HG02588 (cell line): Measurements from ENCODE around the gene SPECC1.
"Not testable (repeated sequence)": the region's sequence is repeated elsewhere in the genome, so short reads cannot be mapped to it uniquely, and the experiment has no call there.

Experiments
- ATAC-seq: cut with Tn5 transposase; IDR thresholded peaks from one replicate; pipeline ENCODE4 v1.9.1; 2021; ENCODE audit warnings: mild to moderate bottlenecking, moderate library complexity; ENCODE audit not compliant: unreplicated experiment

Gene SPECC1

GRCh38 chr17:20009052-20009301 lies 182 bp upstream of the SPECC1 start:
- ATAC-seq = no peak

DNA sequence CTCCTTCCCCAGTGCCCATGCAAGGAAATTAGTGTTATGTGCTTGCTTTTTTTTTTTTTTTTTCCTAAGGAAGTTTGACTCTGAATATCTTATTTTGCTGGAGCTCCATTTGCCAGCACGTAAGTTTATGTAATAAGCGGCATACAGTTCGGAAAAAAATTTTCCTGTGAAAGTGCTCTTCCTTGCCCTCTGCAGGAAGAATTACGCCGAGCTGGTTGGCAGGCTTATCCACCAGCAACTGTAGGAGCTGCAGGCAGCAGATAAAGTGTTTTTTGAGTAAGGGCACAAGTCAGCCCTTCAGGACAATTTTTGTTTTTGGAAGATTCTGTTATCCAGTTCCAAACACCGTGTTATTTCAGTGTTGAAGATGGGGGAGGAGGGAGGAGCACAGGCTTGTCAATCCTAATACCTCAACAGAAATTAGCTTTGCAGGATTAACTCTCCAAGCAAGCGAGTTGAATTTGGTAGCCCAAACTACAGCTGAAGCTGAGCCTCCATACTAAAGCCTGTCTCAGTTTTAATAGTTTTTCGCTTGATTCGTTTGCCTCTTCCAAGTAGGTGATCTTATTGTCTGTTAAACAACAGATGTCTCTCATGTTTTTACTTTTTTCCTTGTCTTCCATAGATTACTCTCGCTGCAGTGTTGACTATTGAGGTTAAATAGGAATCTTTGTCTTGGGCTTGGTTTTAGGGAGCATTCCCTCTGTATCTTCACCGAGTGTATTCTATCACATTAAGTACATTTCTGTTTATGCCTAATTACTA lies 1.1 kb downstream of the SPECC1 start:
- no peak for ATAC-seq

DNA sequence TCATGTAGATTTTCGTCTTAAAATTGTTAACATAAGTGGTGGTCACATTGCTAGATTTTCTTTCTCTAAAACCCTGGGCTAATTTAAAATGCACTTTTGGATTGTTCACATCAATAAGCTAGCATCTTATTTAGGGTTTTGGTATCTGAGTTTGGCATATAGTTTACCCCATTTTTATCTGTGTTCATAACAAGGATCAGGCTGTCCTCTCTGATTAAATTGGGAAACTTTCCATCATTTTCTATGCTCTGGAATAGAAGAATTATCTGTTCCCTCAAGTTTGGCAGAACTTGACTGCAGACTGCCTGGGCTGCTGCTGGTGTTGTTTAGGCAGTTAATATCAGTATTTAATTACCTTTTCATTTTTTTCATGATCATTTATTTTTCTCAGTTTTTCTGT lies 1.8 kb downstream of the SPECC1 start:
- ATAC-seq = no peak

DNA sequence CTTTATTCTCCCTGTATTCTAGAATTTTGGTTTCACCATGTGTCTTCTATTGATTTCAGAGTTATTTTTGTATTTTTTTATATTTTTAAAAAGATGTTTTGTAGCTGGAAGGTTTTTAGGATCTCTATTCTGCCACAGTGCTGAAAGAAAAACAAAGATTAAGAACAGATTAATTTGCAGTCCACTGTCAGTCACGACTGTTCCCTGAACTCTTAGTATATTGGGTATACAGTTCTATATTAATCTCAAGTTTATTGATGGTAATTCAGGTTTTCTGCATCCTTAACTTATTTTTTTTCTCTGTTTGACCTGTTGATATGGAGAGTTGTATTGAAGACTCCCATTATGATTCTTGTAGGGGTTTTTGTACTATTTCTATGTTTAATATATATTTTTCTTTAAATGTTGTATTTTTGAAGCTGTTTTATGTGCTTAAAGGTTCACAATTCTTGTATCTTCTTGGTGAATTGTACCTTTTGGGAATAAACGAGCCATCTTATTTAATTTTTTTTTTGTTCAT lies 2.9 kb downstream of the SPECC1 start:
- ATAC-seq = no peak

DNA sequence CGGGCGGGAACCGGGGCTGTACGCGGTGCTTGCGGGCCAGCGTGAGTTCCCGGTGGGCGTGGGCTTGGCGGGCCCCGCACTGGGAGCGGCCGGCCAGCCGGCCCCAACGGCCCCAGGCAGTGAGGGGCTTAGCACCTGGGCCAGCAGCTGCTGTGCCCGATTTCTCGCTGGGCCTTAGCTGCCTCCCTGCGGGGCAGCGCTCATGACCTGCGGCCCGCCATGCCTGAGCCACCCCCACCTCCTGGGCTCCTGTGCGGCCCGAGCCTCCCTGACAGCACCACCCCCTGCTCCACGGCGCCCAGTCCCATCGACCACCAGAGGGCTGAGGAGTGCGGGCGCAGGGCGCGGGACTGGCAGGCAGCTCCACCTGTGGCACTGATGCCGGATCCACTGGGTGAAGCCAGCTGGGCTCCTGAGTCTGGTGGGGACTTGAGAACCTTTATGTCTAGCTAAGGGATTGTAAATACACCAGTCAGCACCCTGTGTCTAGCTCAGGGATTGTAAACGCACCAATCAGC lies 7.4 kb downstream of the SPECC1 start:
- not testable (repeated sequence) for ATAC-seq

- no peak for ATAC-seq
These were observed 13.5 kb downstream of the SPECC1 start for GRCh38 chr17:20022701-20023100.

DNA sequence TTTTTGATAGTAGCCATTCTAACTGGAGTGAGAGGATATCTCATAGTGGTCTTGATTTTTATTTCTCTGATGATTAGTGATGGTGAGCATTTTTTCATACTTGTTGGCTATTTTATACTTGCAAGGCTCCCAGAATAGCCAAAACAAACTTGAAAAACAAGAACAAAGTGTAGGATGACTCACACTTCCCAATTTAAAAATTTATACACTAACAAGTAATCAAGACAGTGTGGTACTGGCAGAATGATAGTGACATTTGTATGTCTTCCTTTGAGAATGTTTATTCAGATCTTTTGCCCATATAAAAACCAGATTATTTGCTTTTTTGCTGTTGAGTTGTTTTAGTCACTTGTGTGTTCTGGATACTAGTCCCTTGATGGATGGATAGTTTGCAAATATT lies 17.8 kb downstream of the SPECC1 start:
- ATAC-seq = no peak

DNA sequence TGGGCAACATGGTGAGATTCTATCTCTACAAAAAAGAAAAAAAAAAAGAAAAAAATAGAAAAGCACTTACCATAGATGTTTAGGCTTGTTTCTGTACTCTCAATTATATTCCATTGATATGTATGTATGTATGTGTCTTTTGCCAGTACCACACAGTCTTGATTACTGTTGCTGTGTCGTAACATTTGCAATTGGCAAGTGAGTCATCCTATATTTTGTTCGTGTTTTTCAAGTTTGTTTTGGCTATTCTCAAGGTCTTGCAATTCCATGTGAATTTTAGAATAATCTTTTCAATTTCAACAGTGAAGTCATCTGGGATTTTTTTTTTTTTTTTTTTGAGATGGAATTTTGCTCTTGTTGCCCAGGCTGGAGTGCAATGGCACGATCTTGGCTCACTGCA lies 19.3 kb downstream of the SPECC1 start:
- no peak for ATAC-seq

DNA sequence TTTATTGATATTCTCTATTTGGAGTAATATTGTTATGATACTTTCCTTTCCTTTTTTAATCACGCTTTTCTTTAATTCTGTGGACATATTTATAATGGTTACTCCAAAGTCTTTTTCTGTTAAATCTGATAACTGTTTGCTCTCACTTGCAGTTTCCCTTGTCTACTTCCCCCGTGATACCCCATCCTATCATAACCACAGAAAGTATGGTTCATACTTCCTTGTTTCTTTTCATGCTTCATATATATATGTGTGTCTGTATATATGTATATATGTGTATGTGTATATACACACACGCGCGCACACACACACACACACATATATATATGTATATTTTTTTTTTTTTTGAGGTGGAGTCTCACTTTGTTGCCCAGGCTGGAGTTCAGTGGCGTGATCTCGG lies 23.5 kb downstream of the SPECC1 start:
- ATAC-seq = no peak

DNA sequence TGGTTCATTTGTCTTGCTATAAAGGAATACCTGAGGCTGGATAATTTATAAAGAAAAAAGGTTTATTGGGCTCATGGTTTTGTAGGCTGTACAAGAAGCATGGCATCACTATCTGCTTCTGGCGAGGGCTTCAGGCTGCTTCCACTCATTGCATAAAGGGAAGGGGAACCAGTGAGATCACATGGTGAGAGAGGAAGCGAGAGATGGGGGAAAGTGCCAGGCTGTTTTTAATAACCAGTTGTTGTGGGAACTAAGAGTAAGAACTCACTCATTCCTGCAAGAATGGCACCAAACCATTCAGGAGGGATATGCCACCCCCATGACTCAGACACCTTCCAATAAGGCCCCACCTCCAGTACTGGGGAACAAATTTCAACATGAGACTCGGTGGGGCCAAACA lies 24.3 kb downstream of the SPECC1 start:
- ATAC-seq = no peak

DNA sequence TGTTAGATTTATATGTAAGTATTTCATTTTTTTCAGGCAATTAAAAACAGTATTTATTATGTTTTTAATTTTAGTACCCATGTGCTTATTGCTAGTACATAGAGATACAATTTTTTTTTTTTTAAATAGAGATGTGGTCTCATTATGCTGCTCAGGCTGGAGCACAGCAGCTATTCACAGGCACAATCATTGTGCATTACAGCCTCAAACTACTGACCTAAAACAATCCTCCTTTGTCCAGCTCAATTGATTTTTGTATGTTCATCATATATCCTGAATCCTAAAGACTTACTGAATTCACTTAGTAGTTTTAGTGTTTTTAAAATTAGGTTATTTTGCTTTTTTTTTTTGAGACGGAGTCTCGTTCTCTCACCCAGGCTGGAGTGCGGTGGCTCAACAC lies 26.3 kb downstream of the SPECC1 start:
- ATAC-seq = no peak

DNA sequence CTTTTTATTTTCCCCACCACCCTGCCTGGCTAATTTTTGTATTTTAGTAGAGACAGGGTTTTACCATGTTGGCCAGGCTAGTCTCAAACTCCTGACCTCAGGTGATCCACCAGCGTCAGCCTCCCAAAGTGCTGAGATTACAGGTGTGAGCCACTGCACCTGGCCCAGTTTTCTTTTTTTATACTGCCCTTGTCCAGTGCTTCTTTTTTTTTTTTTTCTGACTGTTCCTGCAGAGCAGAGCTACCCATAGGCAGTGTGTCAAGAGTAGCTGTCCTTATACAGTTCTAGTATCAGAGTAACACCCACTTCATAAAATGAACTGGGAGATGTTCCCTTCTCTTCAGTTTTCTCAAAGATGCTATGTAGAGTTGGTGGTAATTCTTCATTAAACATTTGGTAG lies 28.1 kb downstream of the SPECC1 start:
- not testable (repeated sequence) for ATAC-seq

GRCh38 chr17:20039037-20039436 lies 29.9 kb downstream of the SPECC1 start:
- no peak for ATAC-seq

- no peak for ATAC-seq
These were observed 31.1 kb downstream of the SPECC1 start for GRCh38 chr17:20040216-20040615.

DNA sequence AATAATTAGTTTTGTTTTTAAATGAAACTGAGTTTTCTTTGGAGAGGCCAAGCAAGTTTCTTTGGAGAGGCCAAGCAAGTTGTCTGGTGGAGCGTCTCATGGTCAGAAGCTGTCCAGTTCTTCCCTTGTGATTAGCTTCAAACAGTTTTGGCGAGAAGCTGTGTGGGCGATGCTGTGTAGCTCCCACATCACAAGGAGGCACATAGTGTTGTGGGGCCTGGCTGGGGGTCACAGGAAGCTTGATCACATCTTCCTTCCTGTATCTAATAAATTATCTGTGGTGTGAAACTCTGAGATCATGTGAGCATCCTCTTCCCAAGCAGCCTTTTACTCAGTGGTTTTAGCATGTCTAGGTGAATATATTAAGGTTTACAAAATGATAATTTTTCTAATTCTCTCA lies 33.9 kb downstream of the SPECC1 start:
- no peak for ATAC-seq

DNA sequence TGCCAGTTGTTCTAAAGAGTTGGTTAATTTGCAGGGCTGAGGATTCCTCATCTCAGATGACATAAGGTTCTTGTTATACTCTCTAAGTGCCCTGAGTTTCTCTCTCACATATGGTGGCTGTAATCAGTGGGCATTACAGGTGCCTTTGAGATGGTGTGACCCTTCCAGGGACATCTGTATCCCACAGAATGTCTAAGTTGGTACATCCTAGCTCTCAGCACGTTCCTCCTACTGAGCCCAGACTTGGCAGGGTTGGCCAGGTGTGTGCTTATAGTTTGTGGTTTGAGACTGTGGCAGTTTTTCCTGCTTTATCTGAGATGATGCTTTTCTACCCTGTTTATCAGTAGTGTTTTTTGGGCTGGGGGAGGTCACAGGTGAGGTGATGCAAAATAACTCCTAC lies 36.3 kb downstream of the SPECC1 start:
- no peak for ATAC-seq

- ATAC-seq = no peak
These were observed 37.5 kb downstream of the SPECC1 start for GRCh38 chr17:20046629-20047028.

DNA sequence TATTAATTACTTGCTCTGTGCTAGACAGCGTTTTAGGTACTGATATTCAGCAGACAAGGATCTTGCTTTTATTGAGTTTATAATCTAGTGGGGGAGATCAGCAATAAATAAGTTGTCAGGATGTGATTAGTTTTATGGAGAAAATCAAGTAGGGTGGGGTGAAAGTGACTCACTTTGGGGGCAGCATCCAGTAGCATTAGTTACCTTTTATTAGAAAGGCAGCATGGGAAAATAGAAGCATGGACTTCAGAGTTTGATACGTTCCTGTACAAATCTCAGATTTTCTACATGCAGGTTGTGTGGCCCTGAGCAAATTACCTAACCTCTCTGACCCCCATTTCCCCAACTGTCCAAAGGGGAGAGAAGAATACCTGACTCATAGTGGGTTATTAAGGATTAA lies 42.5 kb downstream of the SPECC1 start:
- no peak for ATAC-seq

- ATAC-seq = no peak
These were observed 44.3 kb downstream of the SPECC1 start for GRCh38 chr17:20053361-20053964.

DNA sequence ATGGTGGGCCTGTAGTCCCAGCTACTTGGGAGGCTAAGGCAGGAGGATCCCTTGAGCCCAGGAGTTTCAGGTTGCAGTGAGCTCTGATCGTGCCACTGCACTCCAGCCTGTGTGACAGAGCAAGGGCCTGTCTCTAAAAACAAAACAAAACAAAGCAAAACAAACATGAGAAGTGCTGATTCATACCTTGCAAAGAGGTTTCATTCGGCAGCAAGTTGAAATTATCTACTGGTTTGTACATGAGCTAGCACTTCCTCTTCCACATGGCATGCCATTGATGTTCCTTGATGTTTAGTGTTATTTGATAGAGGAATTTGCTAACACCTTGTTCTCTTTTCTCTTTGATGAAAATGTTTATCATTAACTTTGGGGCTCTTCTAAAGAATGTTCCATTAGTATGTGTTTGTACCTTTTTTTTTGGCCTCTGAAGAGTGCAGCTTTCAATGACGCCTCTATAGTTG lies 50.6 kb downstream of the SPECC1 start:
- no peak for ATAC-seq

DNA sequence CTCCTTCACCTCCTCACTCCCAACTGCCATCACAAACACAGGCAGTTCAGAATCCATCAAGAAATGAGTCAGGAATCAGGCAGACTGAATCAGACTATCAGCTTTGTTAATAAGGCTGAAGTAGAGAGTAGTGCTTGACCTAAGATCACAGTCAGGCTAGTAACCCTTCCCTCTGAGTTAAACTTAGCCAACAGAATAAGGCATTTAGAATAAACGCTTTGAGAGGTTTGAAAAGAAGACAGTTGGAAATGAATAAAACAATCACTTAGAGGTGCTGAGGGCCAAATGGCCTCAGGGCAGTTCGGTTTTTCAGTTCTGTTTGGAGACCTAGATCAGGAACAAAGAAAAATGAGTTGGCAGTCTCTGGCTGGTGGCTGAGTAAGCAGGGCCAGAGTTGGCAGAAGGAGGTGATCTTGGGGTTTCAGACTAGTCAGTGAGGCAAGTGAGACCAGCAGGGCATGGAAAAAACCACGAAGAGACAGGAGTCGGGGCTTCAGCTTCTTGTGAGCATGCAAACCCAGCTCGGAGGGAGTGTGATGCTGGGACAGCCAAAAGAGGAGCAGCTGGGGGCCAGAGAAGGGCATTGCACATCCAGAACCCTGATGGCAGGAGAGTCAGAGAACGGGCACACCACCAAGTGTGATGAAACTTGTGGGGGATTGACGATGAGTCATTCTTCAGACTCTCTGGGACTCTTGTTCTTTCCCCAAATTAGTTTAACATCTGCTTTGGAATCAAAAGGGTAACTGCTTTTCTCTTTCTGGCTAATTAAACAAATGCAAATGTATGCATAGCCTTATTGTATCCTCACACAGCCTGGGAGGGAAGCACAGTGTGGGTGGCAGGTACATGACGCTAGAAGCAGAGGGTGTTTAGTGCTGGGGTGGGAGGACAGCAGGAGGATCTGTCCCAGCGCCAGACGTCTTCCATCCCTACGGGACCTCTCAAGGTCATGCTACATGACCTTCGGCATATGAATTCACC lies 54.8 kb downstream of the SPECC1 start:
- ATAC-seq = peak; percentile 59
